Esophagus squamous epithelium (tissue), 5 donors: ENCODE measurements around the gene SCARB1. TPM values are rescaled to one million over a fixed set of nuclear protein-coding genes. Genes with fewer than 3 reads are reported as not detected.

ENCODE experiments used
- DNase-seq: peaks from one replicate; lab custom pipeline; 2025; lab: John Stamatoyannopoulos, UW
- H3K27ac ChIP-seq, 4 donors: fragments of 200-600 bp; sonication (generic); one replicate each; pipeline ENCODE4 v1.5.1; 2016 to 2019; ENCODE audit warnings: mild to moderate bottlenecking in 1 of 4
- H3K27me3 ChIP-seq, 4 donors: fragments of 200-600 bp; sonication (generic); 1 replicate in 3 of 4; 2 replicates in 1 of 4; pipeline versions ENCODE4 v1.5.1 to v1.6.0; 2017 to 2021; ENCODE audit warnings: antibody characterized with exemption in 1 of 4
- H3K36me3 ChIP-seq, 3 donors: fragments of 200-600 bp; sonication (generic); one replicate each; pipeline ENCODE4 v1.5.1; 2016 to 2019
- H3K4me1 ChIP-seq, 3 donors: fragments of 200-600 bp; sonication (generic); one replicate each; pipeline ENCODE4 v1.5.1; 2017 to 2019
- H3K4me3 ChIP-seq, 4 donors: fragments of 200-600 bp; sonication (generic); 1 replicate in 3 of 4; 2 replicates in 1 of 4; pipeline ENCODE4 v1.5.1; 2016 to 2019; ENCODE audit warnings: mild to moderate bottlenecking in 2 of 4, moderate library complexity in 1 of 4
- H3K9me3 ChIP-seq, 3 donors: fragments of 200-600 bp; sonication (generic); one replicate each; pipeline ENCODE4 v1.5.1; 2016 to 2019
- CTCF ChIP-seq, 6 experiments: fragments of 450-650 bp in 4 of 6; fragments of 200-600 bp in 2 of 6; sonication (generic) in 2 of 6; IDR thresholded peaks; one replicate each; pipeline ENCODE4 v1.5.1; 2016 to 2019; ENCODE audit warnings: antibody characterized with exemption in 6 of 6, mild to moderate bottlenecking in 4 of 6, moderate library complexity in 4 of 6
- POLR2A ChIP-seq, 4 donors: fragments of 450-650 bp; IDR thresholded peaks; one replicate each; pipeline ENCODE4 v1.6.1; 2017; ENCODE audit warnings: antibody characterized with exemption in 4 of 4, mild to moderate bottlenecking in 4 of 4, moderate library complexity in 3 of 4
- WGBS, 2 donors: methylation state at CpG; one replicate each; pipeline ENCODE4 v1.1.5; 2018; 5-methylcytosine and 5-hydroxymethylcytosine counted together
- intact Hi-C: fragments of 100-400 bp; cut with DNase I; formaldehyde crosslinking; loops from one replicate; pipeline ENCODE4 v1.15.0; 2022
- total RNA-seq, 4 donors: library from RNA; depleted of rRNA; stranded (reverse); fragments of >200 nt; gene quantifications; one replicate each; pipeline ENCODE4 v1.1.0, GENCODE V29; 2016
- donor health status: DM: yes; HTN: yes; CAD: no.

SCARB1 gene
- total RNA-seq, 4 donors from 2014 or later, result 7.1 to 9.5 (median 8.8) TPM

DNA sequence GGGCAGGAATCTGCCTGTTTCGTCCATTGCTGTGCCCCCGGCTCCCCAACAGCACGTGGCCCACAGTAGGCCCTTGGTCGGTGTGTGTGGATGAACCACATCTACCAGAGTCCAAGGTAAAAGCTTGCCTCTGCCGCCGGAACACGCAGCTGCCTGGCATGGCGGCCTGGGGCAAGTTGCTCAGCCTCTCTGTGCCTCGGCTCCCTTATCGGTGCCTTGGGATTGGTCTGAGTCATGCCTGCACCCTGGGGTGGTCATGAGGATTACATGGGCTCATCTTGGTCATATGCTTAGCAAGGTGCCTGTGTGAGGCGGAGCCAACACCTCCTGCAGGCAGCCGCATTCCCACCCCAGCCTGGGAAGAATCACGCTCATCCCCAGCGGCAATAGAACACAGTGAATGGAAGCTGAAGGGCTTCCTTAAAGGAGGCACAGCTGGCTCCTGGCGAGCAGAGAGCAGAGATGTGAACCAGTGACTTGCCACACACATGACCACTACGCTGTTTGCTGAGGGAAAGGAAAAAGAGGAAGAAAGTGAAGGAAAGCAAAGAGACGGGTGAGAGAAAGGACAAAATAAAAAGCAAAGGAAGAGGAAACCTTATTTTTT is 5.5 kb upstream of the SCARB1 start:
- Histone ChIP-seq H3K4me1 (peaks cover 2 to 18% (median 6%) of the 10 kb centered on the region in 3 donors), H3K4me3 (peak overlapping the region in 1 of 4 donors; percentile 10)
- 32 to 37% methylated on average over 9 to 11 of the region's 17 CpGs for WGBS, 2 donors

GRCh38 chr12:124868252-124869058 is 4.8 kb upstream of the SCARB1 start:
- H3K27me3 ChIP-seq, result no peaks in the 10 kb centered on the region
- H3K4me3 ChIP-seq, result peak overlapping the region in 1 of 4 donors; percentile 10
- H3K27ac ChIP-seq, result peak overlapping the region in 3 of 4 donors; percentile 19 to 45 (median 36)
- H3K4me1 ChIP-seq, result peaks cover 6 to 24% (median 8%) of the 10 kb centered on the region in 3 donors
- 55 to 60% methylated on average over 11 of the region's 11 CpGs for WGBS, 2 donors
- H3K36me3 ChIP-seq, result no peaks in the 10 kb centered on the region
- no peak for TF ChIP-seq CTCF (IDR thresholded peaks at IDR 0.05)
- no peak for TF ChIP-seq POLR2A (IDR thresholded peaks at IDR 0.05)
- no peak for DNase-seq
- intact Hi-C loops, result no loop called here
- H3K9me3 ChIP-seq, result no peaks in the 10 kb centered on the region

More for the DNA sequence above, 5.5 kb upstream of the SCARB1 start:
- DNase-seq, result no peak
- intact Hi-C loops, result no loop called here
- H3K27ac ChIP-seq, result peak overlapping the region in 3 of 4 donors; percentile 19 to 45 (median 36)
- no peaks in the 10 kb centered on the region for H3K9me3 ChIP-seq
- H3K27me3 ChIP-seq, result no peaks in the 10 kb centered on the region
- TF ChIP-seq CTCF (IDR thresholded peaks at IDR 0.05), result no peak
- peak in 1 of 4 donors; percentile 13 for TF ChIP-seq POLR2A (IDR thresholded peaks at IDR 0.05)
- no peaks in the 10 kb centered on the region for H3K36me3 ChIP-seq

- Histone ChIP-seq H3K4me3 (no peak overlapping the region), H3K9me3 (no peaks in the 10 kb centered on the region), H3K27me3 (no peaks in the 10 kb centered on the region), H3K4me1 (peaks cover 15 to 34% (median 15%) of the 10 kb centered on the region in 3 donors), H3K36me3 (no peaks in the 10 kb centered on the region), H3K27ac (no peak overlapping the region)
- no peak for DNase-seq
- intact Hi-C loops, result no loop called here
- WGBS, 2 donors, result 32 to 57% methylated on average over 6 of the region's 6 CpGs
- no peak for TF ChIP-seq POLR2A (IDR thresholded peaks at IDR 0.05)
- no peak for TF ChIP-seq CTCF (IDR thresholded peaks at IDR 0.05)
These were observed 3.8 kb upstream of the SCARB1 start for GRCh38 chr12:124867401-124867930.

GRCh38 chr12:124866883-124867400 is 3.3 kb upstream of the SCARB1 start:
- no peak for DNase-seq
- H3K27me3 ChIP-seq, result no peaks in the 10 kb centered on the region
- intact Hi-C loops, result no loop called here
- H3K9me3 ChIP-seq, result no peaks in the 10 kb centered on the region
- H3K27ac ChIP-seq, result no peak overlapping the region
- TF ChIP-seq CTCF (IDR thresholded peaks at IDR 0.05) (no peak), POLR2A (IDR thresholded peaks at IDR 0.05) (no peak)
- no peaks in the 10 kb centered on the region for H3K36me3 ChIP-seq
- WGBS, 2 donors, result 82 to 90% methylated on average over 8 to 9 of the region's 9 CpGs
- H3K4me1 ChIP-seq, result peaks cover 15 to 39% (median 16%) of the 10 kb centered on the region in 3 donors
- no peak overlapping the region for H3K4me3 ChIP-seq
